Activated CD4-positive, alpha-beta T cell treated with anti-CD3 and anti-CD28 coated beads, Interleukin-2, amount 10 ng/mL, durations not matched to agents 24 days and 14 days (primary cell): ENCODE data around the gene CASK. TPM values are rescaled to one million over a fixed set of nuclear protein-coding genes. Genes with fewer than 3 reads are reported as not detected.

ENCODE experiments used
- DNase-seq: peaks from one replicate; pipeline ENCODE4 v3.0.0; 2022
- H3K27ac Mint-ChIP-seq: one replicate; pipeline ENCODE4 v1.8.0; 2022; ENCODE audit warnings: mild to moderate bottlenecking, mixed read lengths
- H3K27me3 Mint-ChIP-seq: one replicate; pipeline ENCODE4 v1.8.0; 2022; ENCODE audit warnings: mixed read lengths
- H3K36me3 Mint-ChIP-seq: one replicate; pipeline ENCODE4 v1.8.0; 2022; ENCODE audit warnings: low read depth, mild to moderate bottlenecking, mixed read lengths
- H3K4me1 Mint-ChIP-seq: one replicate; pipeline ENCODE4 v1.8.0; 2021; ENCODE audit warnings: mixed read lengths
- H3K4me3 Mint-ChIP-seq: one replicate; pipeline ENCODE4 v1.8.0; 2022; ENCODE audit warnings: mild to moderate bottlenecking, moderate library complexity, mixed read lengths
- H3K9me3 Mint-ChIP-seq: one replicate; pipeline ENCODE4 v1.8.0; 2021; ENCODE audit warnings: mixed read lengths
- intact Hi-C: fragments of 100-400 bp; cut with micrococcal nuclease; formaldehyde crosslinking; loops from one replicate; pipeline ENCODE4 v1.15.1; 2023
- total RNA-seq: library from RNA; stranded (reverse); gene quantifications from 2 replicates; pipeline ENCODE4 v1.2.3, GENCODE V29; 2022

Gene CASK
- total RNA-seq, 1 donor from 2014 or later, result 19.3 TPM

DNA sequence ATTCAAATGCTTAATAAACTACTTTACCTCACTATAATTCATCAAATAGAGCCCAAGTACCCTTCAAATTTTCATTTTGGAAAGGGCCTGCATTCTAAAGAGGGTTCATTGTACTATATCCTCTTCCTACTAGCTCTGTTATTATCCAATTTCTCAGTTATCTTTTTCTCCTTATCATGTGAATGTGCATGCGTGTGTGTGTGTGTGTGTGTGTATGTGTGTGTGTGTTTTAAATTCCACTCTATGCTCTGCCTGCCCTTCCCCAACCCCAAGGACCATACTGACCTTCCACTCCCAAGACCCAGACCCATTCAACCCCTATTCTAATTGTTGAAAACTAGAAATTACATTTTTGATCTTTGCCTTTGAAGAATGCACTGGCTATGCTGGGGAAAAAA, 33.3 kb downstream of the CASK start:
- Mint-ChIP-seq H3K9me3 (no peaks in the 10 kb centered on the region), H3K4me3 (no peak overlapping the region), H3K4me1 (peaks cover 5% of the 10 kb centered on the region), H3K27me3 (no peaks in the 10 kb centered on the region), H3K27ac (no peak overlapping the region), H3K36me3 (peaks cover 32% of the 10 kb centered on the region)
- intact Hi-C loops, result no loop called here
- DNase-seq, result no peak

DNA sequence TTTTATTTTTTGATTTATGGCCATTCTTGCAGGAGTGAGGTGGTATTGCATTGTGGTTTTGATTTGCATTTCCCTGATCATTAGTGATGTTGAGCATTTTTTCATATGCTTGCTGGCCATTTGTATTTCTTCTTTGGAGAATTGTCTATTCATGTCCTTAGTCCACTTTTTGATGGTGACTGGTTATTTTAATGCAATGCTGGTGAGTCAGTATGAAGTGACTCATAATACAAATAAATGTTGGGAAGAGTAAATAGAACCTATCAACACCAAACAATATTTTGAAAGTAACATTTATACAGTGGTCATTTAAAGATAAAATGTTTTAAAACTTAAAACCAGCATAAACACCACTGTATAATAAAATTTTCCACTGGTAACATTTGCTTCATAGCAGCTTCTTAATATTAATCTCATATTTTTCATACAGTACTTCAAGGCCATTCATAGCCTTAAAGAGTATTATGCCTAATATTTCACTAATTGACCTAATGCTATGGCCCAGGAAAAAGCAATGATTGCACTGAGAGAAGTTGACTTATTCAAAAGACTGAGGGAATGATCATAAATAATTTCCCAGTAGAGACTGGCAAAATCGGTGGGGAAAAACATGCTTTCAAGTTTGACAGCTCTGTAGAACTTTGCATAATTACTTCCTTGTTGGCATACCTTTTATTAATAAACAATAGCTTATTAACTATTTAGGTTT, 33.9 kb downstream of the CASK start:
- Mint-ChIP-seq H3K27me3 (no peaks in the 10 kb centered on the region), H3K4me3 (no peak overlapping the region), H3K36me3 (peaks cover 27% of the 10 kb centered on the region)

DNA sequence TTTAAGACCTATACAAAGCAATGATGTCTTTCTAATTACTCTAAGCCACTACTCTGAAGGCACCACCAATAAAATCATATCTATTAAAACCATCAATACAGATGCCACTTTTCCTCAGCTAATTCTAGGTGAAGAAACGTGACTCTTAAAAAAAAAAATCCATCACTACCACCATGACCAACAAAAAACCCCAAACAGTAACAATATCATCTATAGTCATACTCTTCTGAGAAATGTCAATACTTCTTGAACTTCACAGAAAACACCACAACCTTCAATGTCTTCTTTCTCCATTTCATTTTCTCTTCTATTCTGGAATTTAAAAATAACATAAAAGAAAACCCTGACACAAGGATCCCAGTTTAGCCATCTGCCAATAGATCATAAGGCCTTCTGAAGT, 35.7 kb downstream of the CASK start:
- no peaks in the 10 kb centered on the region for H3K27me3 Mint-ChIP-seq
- H3K4me1 Mint-ChIP-seq, result peaks cover 5% of the 10 kb centered on the region
- intact Hi-C loops, result no loop called here
- H3K27ac Mint-ChIP-seq, result peak overlapping the region; percentile 23
- no peak for DNase-seq
- no peaks in the 10 kb centered on the region for H3K9me3 Mint-ChIP-seq
- no peak overlapping the region for H3K4me3 Mint-ChIP-seq
- H3K36me3 Mint-ChIP-seq, result peaks cover 17% of the 10 kb centered on the region

More for the DNA sequence above, 33.9 kb downstream of the CASK start:
- intact Hi-C loops, result no loop called here
- H3K4me1 Mint-ChIP-seq, result peaks cover 5% of the 10 kb centered on the region
- no peak for DNase-seq
- H3K9me3 Mint-ChIP-seq, result no peaks in the 10 kb centered on the region
- H3K27ac Mint-ChIP-seq, result no peak overlapping the region

DNA sequence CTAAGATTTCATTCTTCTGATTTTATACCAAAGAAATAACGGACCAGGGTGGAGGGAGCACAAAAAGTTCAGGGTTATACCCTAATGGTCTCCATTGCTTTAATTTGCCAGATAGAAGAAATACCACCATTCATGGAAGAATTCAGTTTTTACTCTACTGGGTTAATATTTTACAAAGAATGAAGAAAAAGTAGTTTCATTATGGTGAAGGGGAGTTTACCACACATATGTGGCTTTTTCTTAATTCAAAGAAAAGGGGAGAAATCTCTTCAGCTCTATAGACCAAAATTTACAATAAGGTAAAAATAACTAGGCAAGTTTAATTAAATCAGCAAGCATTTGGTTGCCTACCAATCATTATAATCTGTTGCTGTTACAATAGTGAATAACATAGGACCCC, 37.6 kb downstream of the CASK start:
- peaks cover 5% of the 10 kb centered on the region for H3K4me1 Mint-ChIP-seq
- no peaks in the 10 kb centered on the region for H3K9me3 Mint-ChIP-seq
- DNase-seq, result no peak
- H3K4me3 Mint-ChIP-seq, result no peak overlapping the region
- H3K27ac Mint-ChIP-seq, result no peak overlapping the region
- no peaks in the 10 kb centered on the region for H3K27me3 Mint-ChIP-seq
- H3K36me3 Mint-ChIP-seq, result peaks cover 16% of the 10 kb centered on the region
- intact Hi-C loops, result no loop called here

DNA sequence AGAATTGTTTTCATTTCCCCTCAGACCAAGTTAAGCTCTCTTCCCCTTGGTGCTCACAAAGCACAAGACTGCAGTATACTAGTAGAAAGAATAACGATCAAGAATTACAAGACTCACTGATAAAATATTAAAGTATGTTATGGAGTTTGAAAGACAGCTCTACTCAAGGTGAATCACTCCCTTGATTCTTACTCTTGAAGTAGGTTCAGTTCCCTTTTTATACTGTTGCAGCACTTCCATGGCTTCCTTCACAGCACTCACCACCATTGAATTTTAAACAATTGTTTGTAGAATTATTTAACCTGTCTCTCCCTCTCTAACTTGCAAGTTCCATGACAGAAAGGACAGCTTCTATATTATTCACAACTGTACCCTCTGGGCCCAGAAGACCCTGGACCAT, 42.2 kb downstream of the CASK start:
- H3K27me3 Mint-ChIP-seq, result no peaks in the 10 kb centered on the region
- H3K4me3 Mint-ChIP-seq, result no peak overlapping the region
- H3K27ac Mint-ChIP-seq, result no peak overlapping the region
- H3K36me3 Mint-ChIP-seq, result peaks cover 1% of the 10 kb centered on the region
- H3K4me1 Mint-ChIP-seq, result no peaks in the 10 kb centered on the region
- intact Hi-C loops, result no loop called here
- no peaks in the 10 kb centered on the region for H3K9me3 Mint-ChIP-seq
- no peak for DNase-seq

DNA sequence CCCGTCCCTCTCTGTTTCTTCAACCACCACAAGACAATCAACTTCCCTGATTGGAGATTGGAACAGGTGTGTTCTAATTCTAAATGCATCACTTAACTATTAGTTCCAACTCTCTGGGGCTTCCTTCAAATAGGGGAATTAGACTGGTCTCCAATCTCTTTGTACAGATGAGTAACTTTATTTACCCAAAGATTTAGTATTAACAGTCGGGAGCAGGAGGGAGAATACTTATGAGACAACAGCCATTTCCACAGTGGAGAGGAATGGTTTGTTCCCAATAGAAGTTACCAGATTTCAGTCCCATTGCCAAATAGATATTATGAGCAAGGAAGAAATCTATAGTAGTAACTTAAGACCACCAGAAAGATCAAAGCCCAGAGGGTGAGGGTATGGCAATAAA, 46.2 kb downstream of the CASK start:
- H3K9me3 Mint-ChIP-seq, result no peaks in the 10 kb centered on the region
- H3K4me3 Mint-ChIP-seq, result no peak overlapping the region
- H3K4me1 Mint-ChIP-seq, result peaks cover 2% of the 10 kb centered on the region
- H3K27me3 Mint-ChIP-seq, result no peaks in the 10 kb centered on the region
- no peak for DNase-seq
- peaks cover 1% of the 10 kb centered on the region for H3K36me3 Mint-ChIP-seq
- no peak overlapping the region for H3K27ac Mint-ChIP-seq
- intact Hi-C loops, result no loop called here

DNA sequence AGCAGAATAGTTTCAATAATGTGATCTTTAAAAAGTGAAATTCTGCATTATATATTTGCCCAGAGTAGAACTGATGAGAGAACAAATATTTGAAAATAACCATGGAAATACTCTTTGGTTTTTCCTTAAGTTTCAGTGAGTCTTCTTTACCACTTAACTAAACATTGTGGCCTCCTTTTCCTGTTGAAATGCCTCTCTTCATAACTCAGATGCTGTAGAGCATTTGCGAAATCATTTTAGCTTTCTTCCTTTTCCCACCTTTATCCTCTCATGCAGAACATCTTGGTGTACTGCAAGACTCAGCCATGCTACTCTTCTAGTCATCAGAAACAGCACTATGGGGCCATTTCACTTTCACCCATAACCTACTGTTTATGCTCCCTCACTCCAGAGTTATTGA, 48.2 kb downstream of the CASK start:
- H3K4me1 Mint-ChIP-seq, result peaks cover 2% of the 10 kb centered on the region
- peaks cover 1% of the 10 kb centered on the region for H3K36me3 Mint-ChIP-seq
- H3K27me3 Mint-ChIP-seq, result no peaks in the 10 kb centered on the region
- H3K4me3 Mint-ChIP-seq, result no peak overlapping the region
- intact Hi-C loops, result no loop called here
- H3K27ac Mint-ChIP-seq, result no peak overlapping the region
- no peak for DNase-seq
- no peaks in the 10 kb centered on the region for H3K9me3 Mint-ChIP-seq

DNA sequence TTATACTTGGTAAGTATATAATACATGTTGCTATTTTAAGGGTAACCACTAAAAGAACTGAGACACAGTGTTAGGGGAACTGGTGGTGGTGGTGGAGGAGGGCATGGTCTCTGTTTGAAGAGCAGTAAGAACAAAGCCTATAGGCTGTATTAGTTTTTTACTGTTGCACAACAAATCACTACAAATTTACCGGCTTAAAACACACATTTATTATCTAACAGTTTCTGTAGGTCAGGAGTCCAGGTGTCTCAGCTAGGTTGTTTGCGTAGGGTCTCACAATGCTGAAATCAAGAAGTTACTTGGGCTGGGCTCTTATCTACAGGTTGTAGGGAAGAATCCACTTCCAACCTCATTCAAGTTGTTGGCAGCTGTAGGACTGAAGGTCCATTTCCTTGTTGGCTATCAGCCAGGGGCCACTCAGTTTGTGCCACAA, 52.6 kb downstream of the CASK start:
- no peak overlapping the region for H3K4me3 Mint-ChIP-seq
- H3K27me3 Mint-ChIP-seq, result no peaks in the 10 kb centered on the region
- peaks cover 11% of the 10 kb centered on the region for H3K4me1 Mint-ChIP-seq
- no peak overlapping the region for H3K27ac Mint-ChIP-seq
- H3K9me3 Mint-ChIP-seq, result peaks cover 5% of the 10 kb centered on the region
- intact Hi-C loops, result no loop called here
- DNase-seq, result no peak
- peaks cover 3% of the 10 kb centered on the region for H3K36me3 Mint-ChIP-seq

DNA sequence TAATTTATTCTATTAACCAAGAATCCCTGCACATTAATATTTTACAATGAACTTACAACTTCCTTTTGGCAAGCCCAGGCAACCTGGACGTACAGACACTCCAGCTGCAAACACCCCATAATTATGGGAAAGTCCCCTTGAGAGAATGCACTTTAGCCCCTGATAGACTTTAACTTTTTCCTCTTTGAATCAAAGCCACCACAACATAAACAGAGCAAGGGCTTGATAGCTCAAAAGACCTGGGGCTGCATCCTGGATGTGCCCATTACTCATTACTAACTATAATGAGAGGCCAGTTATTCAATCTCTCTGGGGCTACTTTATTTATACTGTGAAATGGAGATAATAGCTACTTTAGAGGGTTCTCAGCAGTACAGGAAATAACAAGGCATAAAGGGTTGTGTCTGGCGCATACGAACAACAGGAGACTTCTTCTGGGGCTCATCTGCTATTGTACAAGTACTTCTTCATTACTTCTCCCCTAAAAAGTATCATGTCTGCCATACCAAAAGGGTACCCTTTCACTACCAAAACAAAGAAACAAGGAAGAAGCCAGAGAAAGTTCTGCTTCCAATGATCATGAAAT, 54.9 kb downstream of the CASK start:
- Mint-ChIP-seq H3K9me3 (peaks cover 5% of the 10 kb centered on the region), H3K4me1 (peaks cover 11% of the 10 kb centered on the region), H3K36me3 (peaks cover 3% of the 10 kb centered on the region), H3K27ac (no peak overlapping the region), H3K27me3 (no peaks in the 10 kb centered on the region), H3K4me3 (no peak overlapping the region)
- intact Hi-C loops, result no loop called here
- DNase-seq, result no peak

DNA sequence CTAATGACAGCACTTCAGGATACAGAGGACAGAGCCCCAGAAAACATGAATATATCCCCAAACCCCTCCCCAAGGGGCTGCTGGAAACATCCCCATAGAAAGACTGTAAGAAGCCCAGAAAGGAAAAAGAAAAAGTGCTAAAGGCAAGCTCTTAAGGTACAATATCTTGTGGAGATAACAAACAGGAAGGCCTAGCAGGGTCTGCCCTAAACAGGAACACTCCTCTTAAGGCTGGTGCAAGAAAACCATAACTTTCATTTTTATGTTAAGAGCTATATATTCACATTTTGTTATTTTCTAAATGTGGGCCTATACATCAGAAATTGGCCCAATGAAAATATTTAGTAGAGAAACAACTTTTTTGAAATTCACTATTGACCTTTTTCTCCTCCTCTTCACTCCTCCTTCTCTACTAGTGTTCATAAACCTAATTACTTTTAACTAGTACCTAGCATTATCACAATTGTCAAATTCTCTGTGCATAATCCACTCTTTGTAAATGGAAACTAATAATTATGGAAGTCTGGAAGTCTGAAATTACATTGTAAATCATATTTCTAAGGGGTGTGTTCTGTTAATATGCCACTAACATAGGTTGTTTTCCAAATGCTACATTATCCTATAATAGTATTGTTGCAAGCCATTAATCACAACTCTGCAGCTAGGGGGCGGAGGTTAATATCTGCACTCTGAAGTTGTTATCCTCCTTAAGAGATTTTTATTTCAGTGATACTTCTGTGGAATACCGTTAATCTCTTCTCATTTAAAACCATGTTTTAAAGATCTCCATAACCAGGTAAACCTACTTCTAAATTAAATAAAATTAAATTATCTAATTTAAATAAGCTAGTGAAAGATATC, 59.8 kb downstream of the CASK start:
- Mint-ChIP-seq H3K27ac (peak overlapping the region; percentile 81), H3K4me1 (peaks cover 13% of the 10 kb centered on the region), H3K36me3 (peaks cover 7% of the 10 kb centered on the region), H3K4me3 (no peak overlapping the region), H3K9me3 (peaks cover 5% of the 10 kb centered on the region), H3K27me3 (no peaks in the 10 kb centered on the region)
- DNase-seq, result peak; percentile 48
- intact Hi-C loops, result no loop called here

DNA sequence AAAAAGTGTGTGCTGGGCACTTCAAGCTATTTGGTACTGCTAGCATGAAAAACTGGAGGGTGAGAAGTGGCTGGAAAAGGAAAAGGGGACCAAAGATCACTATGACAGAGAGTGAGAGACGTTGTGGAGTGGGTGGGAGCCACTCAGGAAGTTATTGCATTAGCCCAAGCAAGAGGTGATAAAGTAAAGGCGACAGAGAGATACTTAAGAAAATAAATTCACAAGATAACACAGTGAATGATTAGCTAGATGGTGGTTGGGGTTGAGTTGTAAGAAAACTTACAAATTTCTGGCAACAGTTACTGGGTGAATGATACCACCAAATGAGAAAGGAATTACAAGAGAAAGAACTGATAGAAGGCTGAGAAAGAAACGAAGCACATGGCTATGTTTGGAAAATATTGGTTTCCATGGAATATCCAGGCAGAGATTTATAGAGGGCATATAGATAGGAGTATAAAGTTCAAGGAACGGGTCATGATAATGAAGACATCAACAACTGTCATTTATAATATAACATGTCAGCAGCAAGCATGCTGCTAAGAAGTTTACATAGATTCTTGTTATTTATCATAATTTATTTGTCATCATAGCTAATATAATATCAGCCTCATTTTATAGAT, 60.7 kb downstream of the CASK start:
- DNase-seq, result no peak
- intact Hi-C loops, result no loop called here
- Mint-ChIP-seq H3K27me3 (no peaks in the 10 kb centered on the region), H3K36me3 (peaks cover 7% of the 10 kb centered on the region), H3K9me3 (peaks cover 5% of the 10 kb centered on the region), H3K27ac (no peak overlapping the region), H3K4me3 (no peak overlapping the region), H3K4me1 (peaks cover 13% of the 10 kb centered on the region)

DNA sequence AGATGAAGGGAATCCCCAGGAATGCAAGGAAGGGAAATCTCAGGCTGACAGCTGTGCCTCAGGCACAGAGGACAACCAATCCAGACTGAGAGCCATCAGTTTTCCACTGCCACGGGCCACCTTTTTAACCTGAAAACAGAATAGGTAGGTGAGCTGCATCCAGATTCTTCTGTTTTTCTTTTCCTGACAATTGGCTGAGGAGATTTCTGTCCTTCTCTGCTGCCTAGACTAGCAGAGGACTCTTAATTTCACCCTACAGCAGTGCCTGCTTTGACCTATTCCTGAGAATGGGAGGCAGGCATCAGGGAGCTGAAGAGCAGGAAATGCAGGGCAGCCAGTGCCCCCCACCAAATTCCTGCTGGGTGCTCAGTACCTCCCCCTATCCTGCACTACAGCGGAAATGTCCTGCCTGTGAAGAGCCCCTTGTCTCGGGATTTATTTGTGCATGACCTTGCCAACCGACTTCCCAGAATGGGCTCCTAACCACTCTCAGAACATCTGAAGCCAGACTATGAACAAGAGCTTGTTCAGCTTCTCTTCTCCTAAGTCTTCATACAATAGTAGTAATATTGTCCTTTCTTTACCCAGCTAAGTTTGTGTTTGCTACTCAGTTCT, 65.1 kb downstream of the CASK start:
- H3K4me3 Mint-ChIP-seq, result no peak overlapping the region
- no peak for DNase-seq
- intact Hi-C loops, result no loop called here
- H3K27ac Mint-ChIP-seq, result no peak overlapping the region
- peaks cover 6% of the 10 kb centered on the region for H3K4me1 Mint-ChIP-seq
- H3K27me3 Mint-ChIP-seq, result no peaks in the 10 kb centered on the region
- peaks cover 7% of the 10 kb centered on the region for H3K36me3 Mint-ChIP-seq
- peaks cover 3% of the 10 kb centered on the region for H3K9me3 Mint-ChIP-seq

DNA sequence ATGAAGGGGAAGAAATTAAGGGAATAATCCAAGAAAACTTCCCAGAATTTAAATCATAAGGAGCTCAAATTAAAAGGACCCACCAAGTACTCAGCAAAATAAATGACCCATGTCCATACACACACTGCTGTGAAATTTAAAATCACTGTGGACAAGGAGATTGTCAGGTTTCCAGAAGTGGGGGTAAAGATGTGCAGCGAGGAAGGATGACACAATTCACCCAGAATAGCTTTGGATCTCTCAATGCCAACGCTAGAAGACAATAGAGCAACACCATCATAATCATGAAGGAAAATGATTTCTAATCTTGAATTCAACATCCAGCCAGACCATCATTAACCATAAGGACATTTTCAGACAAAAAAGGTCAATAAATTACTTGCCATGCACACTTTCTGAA, 65.7 kb downstream of the CASK start:
- H3K4me3 Mint-ChIP-seq, result no peak overlapping the region
- H3K9me3 Mint-ChIP-seq, result peaks cover 3% of the 10 kb centered on the region
- H3K27me3 Mint-ChIP-seq, result no peaks in the 10 kb centered on the region
- peaks cover 3% of the 10 kb centered on the region for H3K4me1 Mint-ChIP-seq
- intact Hi-C loops, result no loop called here
- H3K36me3 Mint-ChIP-seq, result peaks cover 10% of the 10 kb centered on the region
- no peak for DNase-seq
- no peak overlapping the region for H3K27ac Mint-ChIP-seq
